DOHH2 (cell line): Measurements from ENCODE around the gene EDC4.

Source experiments
- H3F3A ChIP-seq: fragments of 200-600 bp; sonication (generic), shearing (Covaris generic); 2 replicates; pipeline ENCODE4 v1.6.0; 2016; ENCODE audit warnings: antibody characterized with exemption, mild to moderate bottlenecking; ENCODE audit not compliant: control insufficient read depth, insufficient read depth
- H3K27ac ChIP-seq: fragments of 200-600 bp; sonication (generic); 2 replicates; pipeline ENCODE4 v1.5.1; 2014; ENCODE audit warnings: low read depth, mild to moderate bottlenecking, low read length, moderate library complexity
- H3K27me3 ChIP-seq: fragments of 200-600 bp; sonication (generic); 2 replicates; pipeline ENCODE4 v1.6.1; 2014; ENCODE audit warnings: mild to moderate bottlenecking, low read length, mixed read lengths; ENCODE audit not compliant: control insufficient read depth
- H3K36me3 ChIP-seq: fragments of 200-600 bp; sonication (generic); 2 replicates; pipeline ENCODE4 v1.6.1; 2014; ENCODE audit warnings: mild to moderate bottlenecking, low read length, moderate library complexity, mixed read lengths; ENCODE audit not compliant: control insufficient read depth
- H3K4me1 ChIP-seq: fragments of 200-600 bp; sonication (generic); 2 replicates; pipeline ENCODE4 v1.6.1; 2014; ENCODE audit warnings: mild to moderate bottlenecking, low read length, mixed read lengths; ENCODE audit not compliant: control insufficient read depth
- H3K4me2 ChIP-seq: fragments of 200-600 bp; sonication (generic); 2 replicates; pipeline ENCODE4 v1.6.0; 2014; ENCODE audit warnings: mild to moderate bottlenecking, low read length, moderate library complexity
- H3K4me3 ChIP-seq: fragments of 200-600 bp; sonication (generic); 2 replicates; pipeline ENCODE4 v1.5.1; 2014; ENCODE audit warnings: mild to moderate bottlenecking, low read length, mixed read lengths
- H3K79me2 ChIP-seq: fragments of 200-600 bp; sonication (generic); 2 replicates; pipeline ENCODE4 v1.6.1; 2014; ENCODE audit warnings: mild to moderate bottlenecking, low read length, mixed read lengths; ENCODE audit not compliant: control insufficient read depth
- H3K9me2 ChIP-seq: fragments of 200-600 bp; sonication (generic); replicated peaks from 2 replicates; pipeline ENCODE4 v1.6.1; 2014; ENCODE audit warnings: mild to moderate bottlenecking, low read length, mixed read lengths; ENCODE audit not compliant: control insufficient read depth
- H3K9me3 ChIP-seq: fragments of 200-600 bp; sonication (generic); 2 replicates; pipeline ENCODE4 v1.6.1; 2014; ENCODE audit warnings: antibody characterized with exemption, low read length, mixed read lengths; ENCODE audit not compliant: control insufficient read depth, insufficient read depth
- H4K20me1 ChIP-seq: fragments of 200-600 bp; sonication (generic); 2 replicates; pipeline ENCODE4 v1.6.0; 2014; ENCODE audit warnings: low read depth, mild to moderate bottlenecking, antibody characterized with exemption, low read length, moderate library complexity; ENCODE audit not compliant: control insufficient read depth, insufficient read depth
- EZH2phosphoT487 ChIP-seq: fragments of 200-600 bp; sonication (generic); IDR thresholded peaks from 2 replicates; pipeline ENCODE4 v1.6.1; 2017; ENCODE audit warnings: borderline replicate concordance, mild to moderate bottlenecking, antibody characterized with exemption, low read length, moderate library complexity, mixed read lengths
- TF ChIP-seq, protein P1 (sequence below): fragments of 200-600 bp; sonication (generic); IDR thresholded peaks from one replicate; pipeline ENCODE4 v1.5.1; 2014; ENCODE audit warnings: antibody characterized with exemption, mild to moderate bottlenecking, low read depth, low read length; ENCODE audit not compliant: poor library complexity, severe bottlenecking

The EDC4 gene

DNA sequence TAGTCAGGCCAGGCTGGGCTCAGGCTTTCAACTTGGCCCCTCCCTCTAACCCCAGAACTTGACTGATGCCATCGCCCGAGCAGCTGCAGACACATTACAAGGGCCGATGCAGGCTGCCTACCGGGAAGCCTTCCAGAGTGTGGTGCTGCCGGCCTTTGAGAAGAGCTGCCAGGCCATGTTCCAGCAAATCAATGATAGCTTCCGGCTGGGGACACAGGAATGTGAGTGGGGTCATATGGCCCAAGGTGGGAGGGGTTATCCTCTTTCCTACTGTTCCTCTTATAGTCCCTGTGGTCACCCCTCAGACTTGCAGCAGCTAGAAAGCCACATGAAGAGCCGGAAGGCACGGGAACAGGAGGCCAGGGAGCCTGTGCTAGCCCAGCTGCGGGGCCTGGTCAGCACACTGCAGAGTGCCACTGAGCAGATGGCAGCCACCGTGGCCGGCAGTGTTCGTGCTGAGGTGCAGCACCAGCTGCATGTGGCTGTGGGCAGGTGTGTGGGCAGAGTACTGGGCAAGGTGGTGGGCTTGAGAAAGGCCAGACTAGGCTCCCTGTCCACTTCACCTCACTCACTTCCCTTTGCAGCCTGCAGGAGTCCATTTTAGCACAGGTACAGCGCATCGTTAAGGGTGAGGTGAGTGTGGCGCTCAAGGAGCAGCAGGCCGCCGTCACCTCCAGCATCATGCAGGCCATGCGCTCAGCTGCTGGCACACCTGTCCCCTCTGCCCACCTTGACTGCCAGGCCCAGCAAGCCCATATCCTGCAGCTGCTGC lies 9.7 kb downstream of the EDC4 start:
- Histone ChIP-seq H3K4me2 (no peak overlapping the region), H3K4me1 (no peaks in the 10 kb centered on the region)

DNA sequence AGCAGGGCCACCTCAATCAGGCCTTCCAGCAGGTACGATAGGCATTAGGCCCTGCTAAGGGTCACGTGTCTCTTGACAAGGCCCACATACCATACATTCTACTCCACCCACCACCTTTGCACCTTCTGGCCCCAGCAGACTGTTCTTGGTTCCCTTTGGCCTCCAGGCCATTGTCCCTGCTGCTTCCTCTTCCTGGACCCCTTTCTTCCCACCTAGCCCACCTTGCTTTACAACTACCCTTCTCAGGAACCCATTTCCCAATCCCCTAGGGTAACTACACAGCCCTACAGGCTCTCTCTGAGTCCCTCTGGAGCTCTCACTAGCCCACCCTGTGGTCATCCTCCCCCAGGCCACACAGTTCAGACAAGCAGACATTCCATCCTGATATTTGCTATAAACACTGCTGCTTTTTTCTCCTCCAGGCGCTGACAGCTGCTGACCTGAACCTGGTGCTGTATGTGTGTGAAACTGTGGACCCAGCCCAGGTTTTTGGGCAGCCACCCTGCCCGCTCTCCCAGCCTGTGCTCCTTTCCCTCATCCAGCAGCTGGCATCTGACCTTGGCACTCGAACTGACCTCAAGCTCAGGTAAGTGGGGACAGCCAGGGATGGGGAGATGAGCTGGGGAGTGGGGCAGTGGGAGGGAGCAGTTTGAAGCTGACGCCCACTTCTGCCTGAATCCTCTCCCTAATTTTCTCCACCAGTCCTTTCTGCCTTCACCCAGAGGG lies 10.5 kb downstream of the EDC4 start:
- Histone ChIP-seq H3K4me2 (no peak overlapping the region), H3K36me3 (peaks cover 71% of the 10 kb centered on the region)

More for the DNA sequence above, 9.7 kb downstream of the EDC4 start:
- H3K27ac ChIP-seq, result no peak overlapping the region
- no peak overlapping the region for H3K4me3 ChIP-seq
- H3F3A ChIP-seq, result no peaks in the 10 kb centered on the region
- H4K20me1 ChIP-seq, result no peaks in the 10 kb centered on the region
- H3K9me2 ChIP-seq, result no peaks in the 10 kb centered on the region
- no peaks in the 10 kb centered on the region for H3K9me3 ChIP-seq
- TF ChIP-seq, protein P1, sequence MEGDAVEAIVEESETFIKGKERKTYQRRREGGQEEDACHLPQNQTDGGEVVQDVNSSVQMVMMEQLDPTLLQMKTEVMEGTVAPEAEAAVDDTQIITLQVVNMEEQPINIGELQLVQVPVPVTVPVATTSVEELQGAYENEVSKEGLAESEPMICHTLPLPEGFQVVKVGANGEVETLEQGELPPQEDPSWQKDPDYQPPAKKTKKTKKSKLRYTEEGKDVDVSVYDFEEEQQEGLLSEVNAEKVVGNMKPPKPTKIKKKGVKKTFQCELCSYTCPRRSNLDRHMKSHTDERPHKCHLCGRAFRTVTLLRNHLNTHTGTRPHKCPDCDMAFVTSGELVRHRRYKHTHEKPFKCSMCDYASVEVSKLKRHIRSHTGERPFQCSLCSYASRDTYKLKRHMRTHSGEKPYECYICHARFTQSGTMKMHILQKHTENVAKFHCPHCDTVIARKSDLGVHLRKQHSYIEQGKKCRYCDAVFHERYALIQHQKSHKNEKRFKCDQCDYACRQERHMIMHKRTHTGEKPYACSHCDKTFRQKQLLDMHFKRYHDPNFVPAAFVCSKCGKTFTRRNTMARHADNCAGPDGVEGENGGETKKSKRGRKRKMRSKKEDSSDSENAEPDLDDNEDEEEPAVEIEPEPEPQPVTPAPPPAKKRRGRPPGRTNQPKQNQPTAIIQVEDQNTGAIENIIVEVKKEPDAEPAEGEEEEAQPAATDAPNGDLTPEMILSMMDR, result no peak
- TF ChIP-seq EZH2phosphoT487, result no peak
- no peaks in the 10 kb centered on the region for H3K27me3 ChIP-seq
- H3K36me3 ChIP-seq, result peaks cover 78% of the 10 kb centered on the region
- no peaks in the 10 kb centered on the region for H3K79me2 ChIP-seq

DNA sequence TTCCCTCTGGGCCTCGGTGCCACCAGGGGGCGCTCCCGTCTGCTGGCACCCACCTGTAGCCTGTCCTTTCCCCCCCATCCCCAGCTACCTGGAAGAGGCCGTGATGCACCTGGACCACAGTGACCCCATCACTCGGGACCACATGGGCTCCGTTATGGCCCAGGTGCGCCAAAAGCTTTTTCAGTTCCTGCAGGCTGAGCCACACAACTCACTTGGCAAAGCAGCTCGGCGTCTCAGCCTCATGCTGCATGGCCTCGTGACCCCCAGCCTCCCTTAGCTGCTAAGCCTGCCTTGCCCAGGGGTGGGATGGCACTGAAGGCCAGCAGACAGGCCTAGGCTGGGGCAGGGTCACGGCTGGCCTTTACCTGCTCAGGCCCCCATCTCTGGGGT lies 11.0 kb downstream of the EDC4 start:
- H3K36me3 ChIP-seq, result peaks cover 65% of the 10 kb centered on the region
- H3K4me2 ChIP-seq, result no peak overlapping the region
- no peaks in the 10 kb centered on the region for H3K4me1 ChIP-seq
- H4K20me1 ChIP-seq, result no peaks in the 10 kb centered on the region
- H3K79me2 ChIP-seq, result no peaks in the 10 kb centered on the region
- H3F3A ChIP-seq, result 0 out of 2 replicates have a peak, but pooled peaks cover 2% of the 10 kb centered on the region
- H3K27ac ChIP-seq, result no peak overlapping the region
- H3K9me2 ChIP-seq, result no peaks in the 10 kb centered on the region
- H3K27me3 ChIP-seq, result no peaks in the 10 kb centered on the region
- H3K4me3 ChIP-seq, result no peak overlapping the region
- TF ChIP-seq, protein P1, result peak; percentile 96
- no peak for TF ChIP-seq EZH2phosphoT487
- no peaks in the 10 kb centered on the region for H3K9me3 ChIP-seq

More for the DNA sequence above, 10.5 kb downstream of the EDC4 start:
- Histone ChIP-seq H3K4me1 (no peaks in the 10 kb centered on the region), H3K9me2 (no peaks in the 10 kb centered on the region), H4K20me1 (no peaks in the 10 kb centered on the region), H3K9me3 (no peaks in the 10 kb centered on the region), H3F3A (0 out of 2 replicates have a peak, but pooled peaks cover 2% of the 10 kb centered on the region), H3K79me2 (no peaks in the 10 kb centered on the region), H3K27me3 (no peaks in the 10 kb centered on the region), H3K4me3 (no peak overlapping the region), H3K27ac (no peak overlapping the region)
- TF ChIP-seq, protein P1, result no peak
- no peak for TF ChIP-seq EZH2phosphoT487
